ENCODE data around the gene XCL1. TPM values are rescaled to one million over a fixed set of nuclear protein-coding genes. Genes with fewer than 3 reads are reported as not detected.

The XCL1 gene
- total and polyA plus RNA-seq, 2 experiments from 2014 or later: 0.24 TPM; not detected in 1

GRCh38 chr1:168626326-168626725 lies 49.9 kb downstream of the XCL1 start:
- DNase-seq (ENCODE audit: low spot score): no peak
- no peak overlapping the region for H3K4me3 ChIP-seq
- Mint-ChIP-seq H3K9me3 (no peaks in the 10 kb centered on the region), H3K36me3 (ENCODE audit: low read depth) (no peaks in the 10 kb centered on the region), H3K27ac (no peak overlapping the region), H3K4me3 (no peak overlapping the region), H3K4me1 (peaks cover 4% of the 10 kb centered on the region; the same call in 2 of the 3 replicates), H3K27me3 (ENCODE audit: insufficient read depth, low read depth, poor library complexity) (peaks cover 3% of the 10 kb centered on the region)
- no peak for TF ChIP-seq ETS1 (IDR thresholded peaks at IDR 0.05)
- TF ChIP-seq, protein P1, sequence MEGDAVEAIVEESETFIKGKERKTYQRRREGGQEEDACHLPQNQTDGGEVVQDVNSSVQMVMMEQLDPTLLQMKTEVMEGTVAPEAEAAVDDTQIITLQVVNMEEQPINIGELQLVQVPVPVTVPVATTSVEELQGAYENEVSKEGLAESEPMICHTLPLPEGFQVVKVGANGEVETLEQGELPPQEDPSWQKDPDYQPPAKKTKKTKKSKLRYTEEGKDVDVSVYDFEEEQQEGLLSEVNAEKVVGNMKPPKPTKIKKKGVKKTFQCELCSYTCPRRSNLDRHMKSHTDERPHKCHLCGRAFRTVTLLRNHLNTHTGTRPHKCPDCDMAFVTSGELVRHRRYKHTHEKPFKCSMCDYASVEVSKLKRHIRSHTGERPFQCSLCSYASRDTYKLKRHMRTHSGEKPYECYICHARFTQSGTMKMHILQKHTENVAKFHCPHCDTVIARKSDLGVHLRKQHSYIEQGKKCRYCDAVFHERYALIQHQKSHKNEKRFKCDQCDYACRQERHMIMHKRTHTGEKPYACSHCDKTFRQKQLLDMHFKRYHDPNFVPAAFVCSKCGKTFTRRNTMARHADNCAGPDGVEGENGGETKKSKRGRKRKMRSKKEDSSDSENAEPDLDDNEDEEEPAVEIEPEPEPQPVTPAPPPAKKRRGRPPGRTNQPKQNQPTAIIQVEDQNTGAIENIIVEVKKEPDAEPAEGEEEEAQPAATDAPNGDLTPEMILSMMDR (conservative IDR thresholded peaks at IDR 0.05; ENCODE audit: low read depth in 2 of 2): no peak
- no peak overlapping the region for H2AFZ ChIP-seq
- no peaks in the 10 kb centered on the region for H3K4me1 ChIP-seq (ENCODE audit: insufficient read depth)
- H4K20me1 ChIP-seq (replicated peaks; ENCODE audit: insufficient read depth): no peaks in the 10 kb centered on the region
- H3K27me3 ChIP-seq (ENCODE audit: insufficient read depth): no peaks in the 10 kb centered on the region
- H3K79me2 ChIP-seq (replicated peaks; ENCODE audit: insufficient read depth): no peaks in the 10 kb centered on the region
- H3K9me2 ChIP-seq (ENCODE audit: insufficient read depth): 0 out of 2 replicates have a peak, but pooled peaks cover 4% of the 10 kb centered on the region
- H3K27ac ChIP-seq (ENCODE audit: low read depth): no peak overlapping the region
- H3F3A ChIP-seq (replicated peaks; ENCODE audit: low read depth): no peaks in the 10 kb centered on the region
- no peak overlapping the region for H3K4me2 ChIP-seq
- no peak for ATAC-seq
- no peaks in the 10 kb centered on the region for H3K36me3 ChIP-seq (ENCODE audit: insufficient read depth)

- no peak for DNase-seq (ENCODE audit: low spot score)
- 0 out of 2 replicates have a peak, but pooled peaks cover 4% of the 10 kb centered on the region for H3K9me2 ChIP-seq (ENCODE audit: insufficient read depth)
- H3K4me1 Mint-ChIP-seq: peaks cover 10% of the 10 kb centered on the region
- H3K4me3 Mint-ChIP-seq: no peak overlapping the region
- H3K27ac ChIP-seq (ENCODE audit: low read depth): no peak overlapping the region
- no peaks in the 10 kb centered on the region for H3K27me3 ChIP-seq (ENCODE audit: insufficient read depth)
- H3K36me3 ChIP-seq (ENCODE audit: insufficient read depth): no peaks in the 10 kb centered on the region
- no peak for ATAC-seq
- H3F3A ChIP-seq (replicated peaks; ENCODE audit: low read depth): no peaks in the 10 kb centered on the region
- H3K79me2 ChIP-seq (replicated peaks; ENCODE audit: insufficient read depth): no peaks in the 10 kb centered on the region
- H3K4me2 ChIP-seq: no peak overlapping the region
- H3K9me3 Mint-ChIP-seq: no peaks in the 10 kb centered on the region
- H3K27ac Mint-ChIP-seq: no peak overlapping the region
- H3K36me3 Mint-ChIP-seq (ENCODE audit: low read depth): no peaks in the 10 kb centered on the region
- no peak overlapping the region for H3K4me3 ChIP-seq
- no peaks in the 10 kb centered on the region for H3K4me1 ChIP-seq (ENCODE audit: insufficient read depth)
- no peak overlapping the region for H2AFZ ChIP-seq
- H3K27me3 Mint-ChIP-seq (ENCODE audit: insufficient read depth, low read depth, poor library complexity): peaks cover 3% of the 10 kb centered on the region
- H4K20me1 ChIP-seq (replicated peaks; ENCODE audit: insufficient read depth): no peaks in the 10 kb centered on the region
- TF ChIP-seq POLR2AphosphoS5 (IDR thresholded peaks at IDR 0.05; ENCODE audit: low read depth) (no peak), ETS1 (IDR thresholded peaks at IDR 0.05) (no peak), ZNF331 (CRISPR knock-in tag; IDR thresholded peaks at IDR 0.05; ENCODE audit: low read depth) (no peak), NANOG (IDR thresholded peaks at IDR 0.05; ENCODE audit: borderline replicate concordance) (no peak), ZNF114 (CRISPR knock-in tag; IDR thresholded peaks at IDR 0.05) (no peak), EZH2 (IDR thresholded peaks at IDR 0.05; ENCODE audit: low read depth, unreplicated experiment) (no peak), STAT1 (IDR thresholded peaks at IDR 0.05; ENCODE audit: unreplicated experiment) (no peak), CREB1 (CRISPR knock-in tag; IDR thresholded peaks at IDR 0.05; ENCODE audit: low read depth) (no peak), JUNB (IDR thresholded peaks at IDR 0.05; ENCODE audit: unreplicated experiment) (no peak), EZH2phosphoT487 (IDR thresholded peaks at IDR 0.05; ENCODE audit: unreplicated experiment) (no peak)
- TF ChIP-seq, protein P1 (conservative IDR thresholded peaks at IDR 0.05; ENCODE audit: low read depth in 2 of 2): no peak
These were observed 51.0 kb downstream of the XCL1 start for GRCh38 chr1:168627370-168627769.

All from GM23338 (cell line).